Activated T-cell treated with anti-CD3 and anti-CD28 coated beads, Interleukin-2, amount 50 U/mL, for 48 hours (primary cell): Measurements from ENCODE around the gene BID.
"Not testable (repeated sequence)": the region's sequence is repeated elsewhere in the genome, so short reads cannot be mapped to it uniquely, and the experiment has no call there.

ENCODE experiments used
- DNase-seq, 2 experiments: peaks; one replicate each; pipeline ENCODE4 v3.0.0-alpha.2; 2020

Gene BID

GRCh38 chr22:17767233-17768065, 6.8 kb downstream of the BID start:
- peak; percentile 74 to 75 for DNase-seq

GRCh38 chr22:17764852-17765251, 9.4 kb downstream of the BID start:
- not testable (repeated sequence) for DNase-seq

- DNase-seq = no peak
Measured at GRCh38 chr22:17764036-17764435, 10.2 kb downstream of the BID start.

- DNase-seq = not testable (repeated sequence)
Measured at GRCh38 chr22:17763442-17763841, 10.8 kb downstream of the BID start.

- DNase-seq = no peak
Measured at GRCh38 chr22:17761138-17761488, 13.2 kb downstream of the BID start.

- peak in 1 of 2 experiments; percentile 54 for DNase-seq
Measured at GRCh38 chr22:17754233-17754925, 19.9 kb downstream of the BID start.

- DNase-seq = no peak
Measured at GRCh38 chr22:17753401-17753989, 20.8 kb downstream of the BID start.

- no peak for DNase-seq
Measured at GRCh38 chr22:17751596-17751995, 22.7 kb downstream of the BID start.

GRCh38 chr22:17749605-17750395, 24.5 kb downstream of the BID start:
- no peak for DNase-seq

GRCh38 chr22:17748555-17749353, 25.5 kb downstream of the BID start:
- DNase-seq = no peak

- DNase-seq = no peak
Measured at GRCh38 chr22:17746916-17747315, 27.4 kb downstream of the BID start.

GRCh38 chr22:17744430-17744829, 29.8 kb downstream of the BID start:
- no peak for DNase-seq

- no peak for DNase-seq
Measured at GRCh38 chr22:17743661-17744411, 30.4 kb downstream of the BID start.

GRCh38 chr22:17742527-17742902, 31.8 kb downstream of the BID start:
- peak; percentile 85 for DNase-seq

GRCh38 chr22:17741866-17742526, 32.3 kb downstream of the BID start:
- DNase-seq = no peak

GRCh38 chr22:17739196-17739975, 34.9 kb downstream of the BID start:
- DNase-seq = no peak

GRCh38 chr22:17738386-17739128, 35.7 kb downstream of the BID start:
- no peak for DNase-seq

GRCh38 chr22:17734187-17734586, 40.1 kb downstream of the BID start:
- peak; percentile 42 to 43 for DNase-seq

GRCh38 chr22:17733466-17733865, 40.8 kb downstream of the BID start:
- no peak for DNase-seq
